ENCODE data around the gene AAR2. TPM values are rescaled to one million over a fixed set of nuclear protein-coding genes. Genes with fewer than 3 reads are reported as not detected.

AAR2 gene
- polyA plus RNA-seq, 4 donors: 15.7 to 29.3 (median 23.2) TPM

DNA sequence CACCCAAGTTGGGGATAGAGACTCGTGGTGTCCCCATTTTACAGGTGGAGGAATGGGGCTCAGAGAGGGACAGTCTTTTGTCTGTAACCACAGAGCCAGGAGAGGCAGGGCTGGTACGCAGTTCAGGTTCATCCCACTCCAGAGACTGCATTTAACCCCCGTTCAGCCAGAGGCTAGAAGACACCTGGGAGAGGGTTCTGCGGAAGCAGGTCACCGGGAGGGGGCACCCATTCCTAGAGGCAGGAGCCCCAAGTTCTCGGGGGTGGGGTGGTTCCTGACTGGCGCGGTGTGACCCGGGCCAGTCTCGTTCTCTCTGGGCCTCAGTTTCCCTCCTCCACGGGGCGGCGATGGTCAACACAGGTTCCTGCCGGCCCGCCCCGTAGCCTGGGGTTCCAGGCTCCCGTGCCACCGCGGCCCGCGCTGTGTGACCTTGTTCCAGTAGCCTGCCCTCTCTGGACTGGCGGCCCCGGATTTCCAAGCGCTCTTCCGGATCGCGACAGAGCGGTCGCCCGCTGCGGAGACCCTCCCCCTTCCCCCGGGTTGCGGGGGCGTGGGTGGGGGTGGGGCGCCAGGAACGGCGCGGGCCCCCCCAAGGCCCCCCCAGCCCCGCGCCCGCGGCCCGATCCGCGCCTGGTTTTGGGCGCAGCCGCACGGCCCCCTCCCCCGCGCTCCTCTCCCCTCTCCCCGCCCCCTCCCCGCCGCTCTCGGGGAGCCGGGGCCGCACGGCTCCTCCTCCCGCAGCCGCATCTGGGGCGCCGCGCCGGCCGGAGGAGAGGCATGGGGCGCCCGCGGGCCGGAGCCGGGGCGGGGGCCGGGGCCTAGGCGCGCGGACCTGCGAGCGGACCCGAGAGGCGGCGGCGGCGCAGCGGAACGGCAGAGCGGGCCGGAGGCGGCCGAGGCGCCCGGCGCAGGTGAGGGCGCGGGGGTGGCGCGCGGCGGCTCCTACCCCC, 69.6 kb downstream of the AAR2 start, which contains the start of gene DLGAP4:
DLGAP4 (plus strand) TSS at position 738 of the 950 bp plus-strand sequence. CDS start 125,379 bp downstream, outside the sequence.
- Histone ChIP-seq H3K4me1 (ENCODE audit: control insufficient read depth in 3 of 3, insufficient read depth in 2 of 3, low read depth in 1 of 3, low read length in 2 of 3) (peaks cover 0 to 4% (median 0%) of the 10 kb centered on the region in 3 donors), H3K27ac (ENCODE audit: low read depth in 1 of 3, low read length in 2 of 3) (no peak within 1 kb of the TSS), H3K36me3 (ENCODE audit: control insufficient read depth in 3 of 3, insufficient read depth in 2 of 3, low read depth in 1 of 3, low read length in 3 of 3) (no peaks in the 10 kb centered on the region), H3K27me3 (ENCODE audit: control insufficient read depth in 3 of 3, insufficient read depth in 3 of 3, low read length in 3 of 3) (peaks cover 13 to 71% (median 52%) of the 10 kb centered on the region in 3 donors), H3K4me3 (ENCODE audit: low read depth in 1 of 3, low read length in 3 of 3) (peak within 1 kb of the TSS in 2 of 3 donors; percentile 29), H3K9me3 (ENCODE audit: control insufficient read depth in 2 of 2, insufficient read depth in 1 of 2, low read depth in 1 of 2, low read length in 1 of 2) (no peaks in the 10 kb centered on the region)
- DNase-seq (no peak), FAIRE-seq (no peak)
- WGBS, 3 donors: 2 to 5% (median 3%) methylated on average over 27 to 96 of the region's 96 CpGs

Other genes starting within 250 kb of the AAR2 start
- 10 to 100 TPM; 10.5 to 26.5 (median 12.6) TPM for gene EPB41L1, start 81.7 kb upstream of the AAR2 start, polyA plus RNA-seq
- 10 to 100 TPM; 24.3 to 37.9 (median 28.3) TPM for gene DLGAP4, start 69.9 kb downstream of the AAR2 start, polyA plus RNA-seq